Measurements from ENCODE around the gene ALS2CL. TPM values are rescaled to one million over a fixed set of nuclear protein-coding genes. Genes with fewer than 3 reads are reported as not detected.

ALS2CL gene
- total and polyA plus RNA-seq, 12 donors, result 1.5 to 48.3 (median 10.1) TPM

DNA sequence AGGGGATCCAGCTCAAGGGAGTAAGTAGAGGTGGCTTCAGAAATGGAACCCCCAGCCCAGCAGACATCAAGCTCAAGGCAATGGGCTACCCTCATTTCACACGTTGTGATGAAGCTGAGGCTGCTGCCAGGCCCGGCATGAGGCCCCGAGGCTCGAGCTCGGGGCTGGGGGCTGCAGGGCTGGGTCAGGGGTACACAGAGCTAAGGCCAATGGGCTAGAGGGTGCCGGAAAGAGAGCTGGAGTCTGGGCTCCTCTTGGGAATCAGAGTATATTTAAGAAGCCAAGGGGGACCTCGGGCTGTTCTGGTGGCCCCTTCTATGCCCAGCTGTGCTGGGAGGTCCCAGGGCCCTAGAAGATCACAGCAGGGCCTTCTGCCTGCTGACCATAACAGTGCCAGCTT lies 16.8 kb upstream of the ALS2CL start:
- Histone ChIP-seq H3K36me3 (replicated peaks in 1 of 2) (no peaks in the 10 kb centered on the region), H3K27ac (no peak overlapping the region), H3K4me3 (no peak overlapping the region), H3K4me1 (replicated peaks in 1 of 2) (no peaks in the 10 kb centered on the region), H3K27me3 (no peaks in the 10 kb centered on the region), H3K9me3 (replicated peaks in 1 of 3) (no peaks in the 10 kb centered on the region)
- intact Hi-C loops (cut with DNase I), result loop anchor here in 1 of 2 donors (10.0 kb wide), 1 partner anchor 645 kb away; no protein-coding TSS in a partner anchor
- TF ChIP-seq, protein P1, sequence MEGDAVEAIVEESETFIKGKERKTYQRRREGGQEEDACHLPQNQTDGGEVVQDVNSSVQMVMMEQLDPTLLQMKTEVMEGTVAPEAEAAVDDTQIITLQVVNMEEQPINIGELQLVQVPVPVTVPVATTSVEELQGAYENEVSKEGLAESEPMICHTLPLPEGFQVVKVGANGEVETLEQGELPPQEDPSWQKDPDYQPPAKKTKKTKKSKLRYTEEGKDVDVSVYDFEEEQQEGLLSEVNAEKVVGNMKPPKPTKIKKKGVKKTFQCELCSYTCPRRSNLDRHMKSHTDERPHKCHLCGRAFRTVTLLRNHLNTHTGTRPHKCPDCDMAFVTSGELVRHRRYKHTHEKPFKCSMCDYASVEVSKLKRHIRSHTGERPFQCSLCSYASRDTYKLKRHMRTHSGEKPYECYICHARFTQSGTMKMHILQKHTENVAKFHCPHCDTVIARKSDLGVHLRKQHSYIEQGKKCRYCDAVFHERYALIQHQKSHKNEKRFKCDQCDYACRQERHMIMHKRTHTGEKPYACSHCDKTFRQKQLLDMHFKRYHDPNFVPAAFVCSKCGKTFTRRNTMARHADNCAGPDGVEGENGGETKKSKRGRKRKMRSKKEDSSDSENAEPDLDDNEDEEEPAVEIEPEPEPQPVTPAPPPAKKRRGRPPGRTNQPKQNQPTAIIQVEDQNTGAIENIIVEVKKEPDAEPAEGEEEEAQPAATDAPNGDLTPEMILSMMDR (IDR thresholded peaks at IDR 0.05), result no peak
- no peak for TF ChIP-seq POLR2A (IDR thresholded peaks at IDR 0.05)
- 75 to 94% (median 92%) methylated on average over 6 to 7 of the region's 7 CpGs for WGBS, 4 donors
- no peak for DNase-seq

DNA sequence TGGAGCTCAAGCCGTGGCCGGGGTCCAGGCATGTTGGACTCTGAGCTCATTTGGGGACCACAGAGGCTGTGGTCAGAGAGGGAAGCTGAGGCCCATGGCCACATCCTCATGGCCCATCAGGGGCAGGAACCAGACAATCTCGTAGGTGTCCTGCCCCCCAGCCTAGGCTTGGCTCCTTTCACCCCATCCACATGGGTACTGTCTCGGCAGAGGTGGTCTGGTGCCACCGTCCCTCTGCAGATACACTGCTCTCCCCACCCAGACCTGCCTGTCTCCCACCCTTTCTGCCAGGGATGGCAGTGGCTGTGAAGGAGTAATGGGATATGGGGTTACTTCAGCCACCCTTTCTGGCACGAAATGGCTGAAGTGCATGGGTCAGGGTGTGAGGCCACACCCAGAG lies 16.2 kb upstream of the ALS2CL start:
- TF ChIP-seq, protein P1 (IDR thresholded peaks at IDR 0.05), result no peak
- no peak for TF ChIP-seq POLR2A (IDR thresholded peaks at IDR 0.05)
- intact Hi-C loops (cut with DNase I), result loop anchor here (5.0 to 10.0 kb wide), 5 partner anchors 155 to 645 kb away; partner anchors contain the start of gene MYL3 (in 2 of the 2)
- Histone ChIP-seq H3K27ac (no peak overlapping the region), H3K9me3 (replicated peaks in 1 of 3) (no peaks in the 10 kb centered on the region), H3K4me3 (no peak overlapping the region), H3K36me3 (replicated peaks in 1 of 2) (no peaks in the 10 kb centered on the region), H3K27me3 (no peaks in the 10 kb centered on the region), H3K4me1 (replicated peaks in 1 of 2) (no peaks in the 10 kb centered on the region)
- 88 to 95% (median 91%) methylated on average over 6 of the region's 6 CpGs for WGBS, 4 donors
- DNase-seq, result peak in 2 of 7 donors; percentile 7 to 8

DNA sequence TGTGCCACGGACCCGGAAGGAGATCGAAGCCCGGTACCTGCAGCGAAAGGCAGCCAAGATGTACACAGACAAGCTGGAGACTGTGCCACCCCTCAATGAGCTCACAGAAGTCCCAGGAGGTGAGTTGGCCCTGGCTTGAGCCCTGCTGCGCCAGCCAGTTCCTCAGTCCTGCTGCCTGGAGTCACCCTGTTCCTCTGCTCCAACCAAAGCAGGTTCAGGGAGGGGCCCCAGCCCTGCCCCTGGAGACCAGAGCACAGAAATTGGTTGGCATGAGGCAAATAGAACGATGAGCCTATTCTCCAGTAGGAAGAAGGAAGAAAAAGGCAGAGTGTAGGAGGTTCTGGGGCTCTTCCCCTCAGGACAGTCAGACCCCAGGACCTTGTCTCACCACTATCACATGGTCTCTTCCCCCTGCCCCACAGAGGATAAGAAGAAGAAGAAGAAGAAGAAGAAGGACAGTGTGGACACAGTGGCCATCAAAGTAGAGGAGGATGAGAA lies 15.7 kb upstream of the ALS2CL start:
- DNase-seq, result no peak
- Histone ChIP-seq H3K27ac (no peak overlapping the region), H3K27me3 (no peaks in the 10 kb centered on the region), H3K36me3 (replicated peaks in 1 of 2) (no peaks in the 10 kb centered on the region), H3K4me1 (replicated peaks in 1 of 2) (no peaks in the 10 kb centered on the region), H3K9me3 (replicated peaks in 1 of 3) (no peaks in the 10 kb centered on the region), H3K4me3 (no peak overlapping the region)
- 93 to 98% (median 96%) methylated on average over 6 to 7 of the region's 7 CpGs for WGBS, 4 donors
- intact Hi-C loops (cut with DNase I), result loop anchor here (5.0 to 10.0 kb wide), 4 partner anchors 156 to 296 kb away; partner anchors contain the start of gene MYL3 (in 2 of the 2)
- no peak for TF ChIP-seq POLR2A (IDR thresholded peaks at IDR 0.05)
- TF ChIP-seq, protein P1 (IDR thresholded peaks at IDR 0.05), result no peak

DNA sequence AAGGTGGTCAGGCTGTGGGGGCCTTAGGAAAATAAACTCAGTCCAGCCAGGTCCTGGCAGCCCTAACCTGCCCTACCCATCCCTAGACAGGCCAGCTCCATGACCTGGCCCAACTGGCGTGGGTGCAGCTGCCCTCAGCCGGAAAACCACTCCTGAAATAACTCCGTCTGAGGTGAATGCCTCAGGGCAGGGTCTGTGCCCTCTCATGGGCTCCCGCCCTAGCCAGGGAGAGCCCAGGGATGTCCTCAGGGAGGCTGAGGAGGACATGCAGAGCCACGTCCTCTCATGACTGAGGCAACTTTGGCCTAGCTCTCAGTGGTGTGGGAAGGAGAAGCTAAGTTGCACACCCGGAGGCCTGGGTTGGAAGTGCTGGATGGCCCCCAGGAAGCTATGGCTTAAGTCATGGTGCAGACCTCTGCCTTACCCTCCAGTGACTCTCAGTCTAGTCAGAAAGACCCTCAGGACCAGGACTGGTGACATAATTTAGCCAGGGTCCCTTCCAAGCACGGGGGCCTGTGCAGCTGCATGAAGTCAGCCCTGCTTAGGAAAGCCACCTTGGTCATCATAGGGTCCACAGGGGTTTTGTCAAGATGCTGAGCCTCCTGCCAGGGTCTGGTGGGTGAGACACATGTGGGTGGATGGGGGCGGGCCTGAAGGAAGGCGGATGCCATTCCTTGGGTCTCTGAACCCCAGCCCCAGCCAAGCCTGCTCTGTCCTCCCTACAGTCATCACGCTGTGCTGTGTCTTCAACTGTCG lies 15.1 kb upstream of the ALS2CL start:
- TF ChIP-seq POLR2A (IDR thresholded peaks at IDR 0.05), result no peak
- TF ChIP-seq, protein P1 (IDR thresholded peaks at IDR 0.05), result no peak
- H3K4me3 ChIP-seq, result no peak overlapping the region
- peak in 2 of 7 donors; percentile 11 to 17 for DNase-seq
- no peaks in the 10 kb centered on the region for H3K27me3 ChIP-seq
- H3K4me1 ChIP-seq (replicated peaks in 1 of 2), result no peaks in the 10 kb centered on the region
- H3K36me3 ChIP-seq (replicated peaks in 1 of 2), result no peaks in the 10 kb centered on the region
- WGBS, 4 donors, result 78 to 91% (median 87%) methylated on average over 9 to 11 of the region's 11 CpGs
- intact Hi-C loops (cut with DNase I), result loop anchor here (5.0 to 10.0 kb wide), 4 partner anchors 156 to 296 kb away; partner anchors contain the start of gene MYL3 (in 2 of the 2)
- H3K27ac ChIP-seq, result no peak overlapping the region
- H3K9me3 ChIP-seq (replicated peaks in 1 of 3), result no peaks in the 10 kb centered on the region
